C4-2B (cell line): ENCODE results near the gene OLFML3.

ENCODE experiments used
- CTCF ChIP-seq: fragments of 450-650 bp; conservative IDR thresholded peaks from 2 replicates; pipeline ENCODE4 v1.5.1; 2017; ENCODE audit warnings: mild to moderate bottlenecking
- ZFX ChIP-seq: fragments of 450-650 bp; IDR thresholded peaks from 2 replicates; pipeline ENCODE4 v1.6.1; 2017

GRCh38 chr1:113935970-113936369, 43.3 kb upstream of the OLFML3 start:
- TF ChIP-seq ZFX (no peak), CTCF (no peak)
